BE2C (cell line): Measurements from ENCODE around the gene POU5F1.
"Not testable (repeated sequence)": the region's sequence is repeated elsewhere in the genome, so short reads cannot be mapped to it uniquely, and the experiment has no call there.

ENCODE experiments used
- DNase-seq: peaks from one replicate; pipeline ENCODE4 v3.0.0-alpha.2; 2020
- H3K27me3 ChIP-seq: fragments of 250-450 bp; sonication (Bioruptor Pico); 2 replicates; pipeline ENCODE4 v1.5.1; 2020; ENCODE audit warnings: mild to moderate bottlenecking
- H3K36me3 ChIP-seq: fragments of 250-450 bp; sonication (Bioruptor Pico); 2 replicates; pipeline ENCODE4 v1.5.1; 2020; ENCODE audit warnings: mild to moderate bottlenecking
- H3K4me1 ChIP-seq: fragments of 250-450 bp; sonication (Bioruptor Pico); 2 replicates; pipeline ENCODE4 v1.5.1; 2020
- H3K4me3 ChIP-seq: 2 replicates; pipeline ENCODE4 v1.5.1; 2011; ENCODE audit warnings: low read depth, low read length
- H3K9me3 ChIP-seq: fragments of 250-450 bp; sonication (Bioruptor Pico); 2 replicates; pipeline ENCODE4 v1.5.1; 2020
- TF ChIP-seq, protein P1 (sequence below): IDR thresholded peaks from 2 replicates; pipeline ENCODE4 v1.5.1; 2012; ENCODE audit warnings: mild to moderate bottlenecking, low read depth, low read length

POU5F1 gene

DNA sequence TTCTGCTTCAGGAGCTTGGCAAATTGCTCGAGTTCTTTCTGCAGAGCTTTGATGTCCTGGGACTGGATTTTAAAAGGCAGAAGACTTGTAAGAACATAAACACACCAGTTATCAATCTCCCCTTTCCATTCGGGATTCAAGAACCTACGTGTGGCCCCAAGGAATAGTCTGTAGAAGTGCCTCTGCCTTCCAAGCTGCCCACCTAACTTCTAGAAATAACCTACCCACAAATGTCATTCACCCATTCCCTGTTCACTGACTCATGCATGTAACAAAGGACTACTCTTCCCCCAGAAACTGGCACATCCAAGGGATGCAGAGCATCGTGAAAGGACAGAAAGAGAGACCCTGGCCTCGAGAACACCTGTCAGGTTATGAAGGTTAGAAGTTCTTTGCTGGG is 4.5 kb downstream of the POU5F1 start:
- Histone ChIP-seq H3K4me3 (no peak overlapping the region), H3K27me3 (no peaks in the 10 kb centered on the region), H3K9me3 (no peaks in the 10 kb centered on the region), H3K4me1 (no peaks in the 10 kb centered on the region), H3K36me3 (peaks cover 6% of the 10 kb centered on the region)
- TF ChIP-seq, protein P1, sequence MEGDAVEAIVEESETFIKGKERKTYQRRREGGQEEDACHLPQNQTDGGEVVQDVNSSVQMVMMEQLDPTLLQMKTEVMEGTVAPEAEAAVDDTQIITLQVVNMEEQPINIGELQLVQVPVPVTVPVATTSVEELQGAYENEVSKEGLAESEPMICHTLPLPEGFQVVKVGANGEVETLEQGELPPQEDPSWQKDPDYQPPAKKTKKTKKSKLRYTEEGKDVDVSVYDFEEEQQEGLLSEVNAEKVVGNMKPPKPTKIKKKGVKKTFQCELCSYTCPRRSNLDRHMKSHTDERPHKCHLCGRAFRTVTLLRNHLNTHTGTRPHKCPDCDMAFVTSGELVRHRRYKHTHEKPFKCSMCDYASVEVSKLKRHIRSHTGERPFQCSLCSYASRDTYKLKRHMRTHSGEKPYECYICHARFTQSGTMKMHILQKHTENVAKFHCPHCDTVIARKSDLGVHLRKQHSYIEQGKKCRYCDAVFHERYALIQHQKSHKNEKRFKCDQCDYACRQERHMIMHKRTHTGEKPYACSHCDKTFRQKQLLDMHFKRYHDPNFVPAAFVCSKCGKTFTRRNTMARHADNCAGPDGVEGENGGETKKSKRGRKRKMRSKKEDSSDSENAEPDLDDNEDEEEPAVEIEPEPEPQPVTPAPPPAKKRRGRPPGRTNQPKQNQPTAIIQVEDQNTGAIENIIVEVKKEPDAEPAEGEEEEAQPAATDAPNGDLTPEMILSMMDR: no peak
- DNase-seq: no peak

DNA sequence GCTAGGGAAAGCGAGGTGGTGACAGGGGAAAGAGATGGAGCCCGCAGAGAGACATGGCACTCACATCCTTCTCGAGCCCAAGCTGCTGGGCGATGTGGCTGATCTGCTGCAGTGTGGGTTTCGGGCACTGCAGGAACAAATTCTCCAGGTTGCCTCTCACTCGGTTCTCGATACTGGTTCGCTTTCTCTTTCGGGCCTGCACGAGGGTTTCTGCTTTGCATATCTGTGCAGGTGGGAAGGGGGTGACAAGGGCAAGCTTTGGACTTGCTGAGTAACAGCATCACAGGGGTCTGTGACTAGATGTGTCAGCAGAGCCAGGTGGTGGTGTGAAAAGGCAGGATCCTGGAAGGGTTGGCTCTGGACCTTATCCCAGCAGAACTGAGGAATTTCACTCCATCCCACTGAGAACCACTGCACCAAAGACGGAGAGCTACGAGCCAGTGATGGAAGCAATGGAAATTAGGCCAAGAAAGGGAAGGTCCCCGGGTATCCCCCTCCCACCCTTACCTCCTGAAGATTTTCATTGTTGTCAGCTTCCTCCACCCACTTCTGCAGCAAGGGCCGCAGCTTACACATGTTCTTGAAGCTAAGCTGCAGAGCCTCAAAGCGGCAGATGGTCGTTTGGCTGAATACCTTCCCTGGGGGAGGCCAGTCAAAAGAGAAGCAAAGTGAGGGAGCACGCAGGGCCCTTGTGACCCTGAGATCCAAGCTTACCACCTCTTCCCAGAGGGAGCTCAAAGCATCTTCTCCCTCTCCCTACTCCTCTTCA is 5.2 kb downstream of the POU5F1 start:
- not testable (repeated sequence) for H3K9me3 ChIP-seq, H3K27me3 ChIP-seq, H3K36me3 ChIP-seq, DNase-seq, H3K4me1 ChIP-seq, H3K4me3 ChIP-seq

DNA sequence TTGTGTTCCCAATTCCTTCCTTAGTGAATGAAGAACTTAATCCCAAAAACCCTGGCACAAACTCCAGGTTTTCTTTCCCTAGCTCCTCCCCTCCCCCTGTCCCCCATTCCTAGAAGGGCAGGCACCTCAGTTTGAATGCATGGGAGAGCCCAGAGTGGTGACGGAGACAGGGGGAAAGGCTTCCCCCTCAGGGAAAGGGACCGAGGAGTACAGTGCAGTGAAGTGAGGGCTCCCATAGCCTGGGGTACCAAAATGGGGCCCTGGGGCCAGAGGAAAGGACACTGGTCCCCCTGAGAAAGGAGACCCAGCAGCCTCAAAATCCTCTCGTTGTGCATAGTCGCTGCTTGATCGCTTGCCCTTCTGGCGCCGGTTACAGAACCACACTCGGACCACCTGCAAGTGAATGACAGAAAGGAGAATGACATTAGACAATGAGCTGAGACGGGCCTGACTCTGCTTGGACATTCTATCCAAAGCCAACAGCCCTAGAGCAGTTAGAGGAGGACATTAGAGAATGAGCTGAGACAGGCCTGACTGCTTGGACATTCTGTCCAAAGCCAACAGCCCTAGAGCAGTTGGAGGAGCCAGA is 5.9 kb downstream of the POU5F1 start:
- H3K27me3 ChIP-seq, H3K9me3 ChIP-seq, H3K4me3 ChIP-seq, H3K36me3 ChIP-seq, H3K4me1 ChIP-seq, DNase-seq: not testable (repeated sequence)

DNA sequence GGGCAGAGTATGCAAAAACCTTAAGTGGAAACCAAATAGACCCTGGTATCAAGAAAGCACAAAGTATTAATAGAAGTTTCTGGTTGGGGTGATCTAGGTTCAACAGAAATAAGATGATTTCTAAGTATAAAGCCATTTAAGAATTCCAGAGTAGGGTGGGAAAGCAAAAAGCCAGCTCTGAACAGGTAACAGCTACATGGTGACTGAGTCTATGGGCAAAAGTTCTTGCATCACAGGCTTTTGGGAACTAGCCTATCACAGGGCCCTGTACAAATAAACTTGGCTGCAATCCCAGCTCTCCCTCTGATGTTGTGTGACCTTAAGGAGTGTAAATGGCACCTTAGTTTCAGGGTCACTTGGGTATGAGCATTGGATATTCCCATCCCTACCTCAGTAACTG is 6.6 kb downstream of the POU5F1 start:
- H3K4me3 ChIP-seq: no peak overlapping the region
- TF ChIP-seq, protein P1: no peak
- H3K9me3 ChIP-seq: no peaks in the 10 kb centered on the region

DNA sequence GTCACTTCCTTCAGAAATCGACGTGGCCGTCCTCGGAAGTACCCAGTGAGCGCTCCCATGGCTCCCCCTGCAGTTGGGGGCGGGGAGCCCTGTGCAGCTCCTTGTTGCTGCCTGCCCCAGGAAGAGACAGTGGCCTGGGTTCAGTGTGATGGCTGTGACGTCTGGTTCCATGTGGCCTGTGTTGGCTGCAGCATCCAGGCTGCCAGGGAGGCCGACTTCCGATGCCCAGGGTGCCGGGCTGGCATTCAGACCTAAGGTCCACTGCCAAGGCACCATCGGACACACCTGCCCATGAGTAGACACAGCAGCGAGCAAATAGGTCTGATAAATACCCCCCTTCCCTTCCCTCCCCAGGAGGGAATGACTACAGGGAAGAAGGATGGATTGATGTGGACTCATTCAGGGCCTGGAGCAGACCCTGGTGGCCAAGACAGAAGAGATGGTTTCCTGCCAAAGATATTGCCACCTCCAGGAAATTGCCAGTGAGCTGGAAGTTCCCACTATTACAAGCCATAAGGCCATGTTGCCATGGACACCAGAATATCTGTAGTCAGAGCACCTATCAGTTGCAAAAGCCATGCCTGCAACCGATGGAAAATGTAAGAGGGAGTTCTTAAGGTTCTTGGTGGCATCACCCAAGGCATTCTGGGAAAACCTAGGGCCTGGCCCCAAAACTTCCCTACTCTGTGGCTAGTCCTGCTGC is 7.9 kb downstream of the POU5F1 start:
- H3K4me1 ChIP-seq: no peaks in the 10 kb centered on the region
- TF ChIP-seq, protein P1: no peak
- H3K9me3 ChIP-seq: no peaks in the 10 kb centered on the region
- H3K27me3 ChIP-seq: no peaks in the 10 kb centered on the region
- H3K4me3 ChIP-seq: no peak overlapping the region
- no peak for DNase-seq
- peaks cover 6% of the 10 kb centered on the region for H3K36me3 ChIP-seq

More for the DNA sequence above, 6.6 kb downstream of the POU5F1 start:
- no peak for DNase-seq
- Histone ChIP-seq H3K4me1 (no peaks in the 10 kb centered on the region), H3K36me3 (peaks cover 6% of the 10 kb centered on the region), H3K27me3 (no peaks in the 10 kb centered on the region)

DNA sequence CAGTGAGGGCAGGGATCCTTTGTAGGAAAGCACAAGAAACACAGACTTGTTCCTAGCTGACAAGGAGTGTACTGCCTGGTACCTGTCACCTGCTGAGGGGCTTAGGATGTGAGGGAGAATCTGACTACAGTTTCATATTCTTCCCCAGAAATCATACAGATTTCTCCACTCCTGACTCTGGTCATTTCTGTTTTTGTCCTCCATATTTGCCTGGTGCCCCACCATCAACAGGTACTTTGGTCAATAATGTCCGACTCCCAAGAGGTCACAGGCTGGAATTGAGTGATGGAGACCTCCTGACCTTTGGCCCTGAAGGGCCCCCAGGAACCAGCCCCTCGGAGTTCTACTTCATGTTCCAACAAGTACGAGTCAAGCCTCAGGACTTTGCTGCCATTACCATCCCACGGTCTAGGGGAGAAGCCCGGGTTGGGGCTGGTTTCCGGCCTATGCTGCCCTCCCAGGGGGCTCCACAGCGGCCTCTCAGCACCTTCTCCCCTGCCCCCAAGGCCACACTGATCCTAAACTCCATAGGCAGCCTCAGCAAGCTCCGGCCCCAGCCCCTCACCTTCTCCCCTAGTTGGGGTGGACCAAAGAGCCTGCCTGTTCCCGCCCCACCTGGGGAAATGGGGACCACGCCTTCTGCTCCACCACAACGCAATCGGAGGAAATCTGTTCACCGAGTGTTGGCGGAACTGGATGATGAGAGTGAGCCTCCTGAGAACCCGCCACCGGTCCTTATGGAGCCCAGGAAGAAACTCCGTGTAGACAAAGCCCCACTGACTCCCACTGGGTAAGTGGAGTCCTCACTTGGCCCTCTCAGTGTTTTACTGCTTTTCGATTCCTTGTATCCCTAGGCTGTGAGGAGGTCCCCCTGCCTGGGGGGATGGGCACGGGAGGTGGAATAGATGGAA is 9.0 kb downstream of the POU5F1 start:
- H3K36me3 ChIP-seq: peaks cover 6% of the 10 kb centered on the region
- no peaks in the 10 kb centered on the region for H3K27me3 ChIP-seq
- H3K4me1 ChIP-seq: peaks cover 2% of the 10 kb centered on the region; the same call in 1 of the 2 replicates
- TF ChIP-seq, protein P1: no peak
- no peaks in the 10 kb centered on the region for H3K9me3 ChIP-seq
- no peak for DNase-seq
- no peak overlapping the region for H3K4me3 ChIP-seq
